GM18511 (cell line): ENCODE measurements around the gene TIMM17A.

ENCODE experiments used
- ATAC-seq: cut with Tn5 transposase; IDR thresholded peaks from one replicate; pipeline ENCODE4 v1.9.1; 2021; ENCODE audit warnings: mild to moderate bottlenecking, moderate library complexity; ENCODE audit not compliant: unreplicated experiment

Gene TIMM17A

DNA sequence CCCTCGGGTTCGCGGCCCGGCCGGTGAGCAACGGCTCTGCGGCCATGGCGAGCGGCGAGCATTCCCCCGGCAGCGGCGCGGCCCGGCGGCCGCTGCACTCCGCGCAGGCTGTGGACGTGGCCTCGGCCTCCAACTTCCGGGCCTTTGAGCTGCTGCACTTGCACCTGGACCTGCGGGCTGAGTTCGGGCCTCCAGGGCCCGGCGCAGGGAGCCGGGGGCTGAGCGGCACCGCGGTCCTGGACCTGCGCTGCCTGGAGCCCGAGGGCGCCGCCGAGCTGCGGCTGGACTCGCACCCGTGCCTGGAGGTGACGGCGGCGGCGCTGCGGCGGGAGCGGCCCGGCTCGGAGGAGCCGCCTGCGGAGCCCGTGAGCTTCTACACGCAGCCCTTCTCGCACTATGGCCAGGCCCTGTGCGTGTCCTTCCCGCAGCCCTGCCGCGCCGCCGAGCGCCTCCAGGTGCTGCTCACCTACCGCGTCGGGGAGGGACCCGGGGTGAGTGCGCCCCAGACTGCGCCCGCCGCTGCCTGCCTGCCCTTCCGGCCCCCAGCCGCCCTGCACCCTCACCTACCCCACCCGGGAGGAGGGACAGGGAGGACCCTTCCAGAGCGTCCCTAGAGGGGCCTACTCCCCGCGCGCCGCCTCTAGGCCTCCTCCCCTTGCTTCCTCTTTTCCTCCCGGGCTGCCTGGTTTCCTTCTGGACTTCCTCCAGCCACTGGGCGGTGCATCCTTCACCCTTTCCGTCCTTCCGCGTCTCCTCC is 27.5 kb downstream of the TIMM17A start, which contains the start of gene RNPEP:
RNPEP (plus strand) TSS at position 26 of the 757 bp plus-strand sequence; CDS start at position 45, 19 bp downstream.
- peak; percentile 80 for ATAC-seq

DNA sequence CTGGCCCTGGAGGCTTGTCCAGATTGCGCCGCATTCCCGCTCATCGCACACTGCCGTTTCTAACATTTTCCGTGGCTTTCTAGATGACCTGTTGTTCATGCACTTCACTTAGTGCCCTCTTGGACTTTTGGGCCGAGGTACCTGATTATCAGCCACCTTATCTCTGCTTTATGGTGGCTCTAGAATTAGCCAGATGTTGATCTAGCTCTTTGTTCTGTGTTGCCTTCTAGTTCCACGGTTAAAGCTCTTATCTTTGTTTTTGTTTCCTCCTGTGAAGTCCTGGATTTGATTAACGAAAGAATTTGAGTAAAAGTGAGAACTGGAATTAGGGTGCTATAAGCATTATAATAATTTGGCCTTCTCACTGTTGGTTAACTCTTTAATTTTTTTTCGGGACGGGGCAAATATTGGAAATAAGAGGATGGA is 28.1 kb downstream of the TIMM17A start:
- no peak for ATAC-seq

DNA sequence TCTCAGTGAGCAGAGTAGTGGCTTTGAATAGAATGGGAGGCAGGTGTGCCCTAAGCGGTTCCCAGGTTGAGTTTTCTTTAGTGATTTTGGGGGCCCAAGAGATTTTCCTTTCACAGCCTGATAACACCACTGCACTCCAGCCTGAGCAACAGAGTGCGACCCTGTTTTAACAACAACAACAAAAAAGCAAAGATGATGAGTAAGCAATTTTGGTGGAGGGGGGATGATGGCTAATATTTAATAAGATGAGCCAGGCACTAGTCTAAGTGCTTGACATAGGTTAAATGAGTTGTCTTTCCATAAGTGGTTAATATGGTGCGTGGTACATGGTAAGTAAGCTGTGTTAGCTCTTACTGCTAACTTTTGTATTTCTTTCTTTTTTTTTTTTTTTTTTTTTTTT is 29.1 kb downstream of the TIMM17A start:
- ATAC-seq = no peak

DNA sequence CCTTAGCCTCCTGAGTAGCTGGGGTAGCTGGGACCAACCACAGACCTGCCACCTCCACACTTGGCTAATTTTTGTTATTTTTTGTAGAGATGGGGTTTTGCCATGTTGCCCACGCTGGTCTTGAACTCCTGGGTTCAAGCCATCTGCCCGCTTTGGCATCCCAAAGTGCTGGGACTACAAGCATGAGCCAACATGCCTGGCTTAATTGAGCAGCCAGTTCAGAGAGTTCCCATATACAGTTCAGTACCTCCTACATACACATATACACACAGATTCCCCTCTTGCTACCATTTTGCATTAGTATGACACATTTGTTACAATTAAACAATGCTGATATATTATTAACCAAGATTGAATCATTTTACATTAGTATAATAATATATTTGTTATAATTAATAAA is 30.1 kb downstream of the TIMM17A start:
- ATAC-seq = no peak

DNA sequence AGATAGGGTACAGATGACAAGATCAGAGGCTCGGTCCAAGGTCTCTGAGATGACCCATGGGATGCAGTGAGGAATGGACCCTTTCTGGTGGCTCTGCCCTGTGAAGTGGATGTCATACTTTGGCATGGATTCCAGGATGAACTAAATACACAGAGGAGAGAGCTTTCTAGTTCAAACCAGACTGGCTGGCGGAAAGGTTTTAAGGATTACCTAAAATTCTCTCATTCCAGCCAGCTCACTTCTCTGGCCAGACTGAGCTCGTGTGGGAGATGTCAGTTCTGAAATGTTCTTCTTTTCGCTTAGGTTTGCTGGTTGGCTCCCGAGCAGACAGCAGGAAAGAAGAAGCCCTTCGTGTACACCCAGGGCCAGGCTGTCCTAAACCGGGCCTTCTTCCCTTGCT is 33.3 kb downstream of the TIMM17A start:
- ATAC-seq = no peak

DNA sequence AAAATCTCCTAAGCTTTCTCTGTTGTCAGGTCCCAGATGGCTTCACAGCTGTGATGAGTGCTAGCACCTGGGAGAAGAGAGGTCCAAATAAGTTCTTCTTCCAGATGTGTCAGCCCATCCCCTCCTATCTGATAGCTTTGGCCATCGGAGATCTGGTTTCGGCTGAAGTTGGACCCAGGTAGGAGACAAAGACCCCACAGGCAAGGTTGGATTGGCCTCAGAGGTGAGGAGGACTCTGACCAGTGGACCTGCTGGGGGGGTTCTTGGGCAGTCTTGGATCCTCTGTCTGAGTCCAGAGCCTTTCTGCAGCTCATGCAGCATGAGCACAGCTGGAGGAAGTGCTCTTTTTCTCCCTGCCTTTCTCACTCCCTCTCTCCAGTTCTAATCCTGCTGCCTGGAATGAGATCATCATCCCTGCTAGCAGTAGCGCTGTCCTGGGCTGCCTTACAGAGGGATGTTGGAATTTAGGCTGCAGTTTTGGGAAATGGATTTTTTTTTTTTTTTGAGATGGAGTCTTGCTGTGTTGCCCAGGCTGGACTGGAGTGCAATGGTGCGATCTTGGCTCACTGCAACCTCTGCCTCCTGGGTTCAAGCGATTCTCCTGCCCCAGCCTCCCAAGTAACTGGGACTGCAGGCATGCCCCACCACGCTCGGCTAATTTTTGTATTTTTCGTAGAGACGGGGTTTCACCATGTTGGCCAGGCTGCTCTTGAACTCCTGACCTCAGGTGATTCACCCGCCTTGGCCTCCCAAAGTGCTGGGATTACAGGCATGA is 34.2 kb downstream of the TIMM17A start:
- no peak for ATAC-seq

DNA sequence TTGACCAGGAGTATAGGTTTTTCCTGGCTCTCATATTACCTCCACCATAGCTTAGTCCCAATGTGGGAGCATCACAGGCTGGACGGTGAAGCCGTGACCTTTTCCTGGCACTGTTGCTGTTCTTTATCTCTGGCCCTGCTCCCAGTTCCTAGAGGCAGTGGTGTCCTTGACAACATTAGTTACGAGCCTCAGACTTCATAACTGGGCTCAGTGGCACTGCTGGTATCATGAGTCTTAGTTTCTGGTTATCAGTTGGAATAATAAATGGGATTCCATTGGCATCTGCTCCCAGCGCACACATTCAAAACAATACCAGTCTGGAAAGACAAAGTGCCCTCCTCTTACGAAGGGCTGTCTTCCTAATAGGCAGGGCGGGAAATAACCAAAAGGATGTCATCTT is 35.1 kb downstream of the TIMM17A start:
- ATAC-seq = no peak

DNA sequence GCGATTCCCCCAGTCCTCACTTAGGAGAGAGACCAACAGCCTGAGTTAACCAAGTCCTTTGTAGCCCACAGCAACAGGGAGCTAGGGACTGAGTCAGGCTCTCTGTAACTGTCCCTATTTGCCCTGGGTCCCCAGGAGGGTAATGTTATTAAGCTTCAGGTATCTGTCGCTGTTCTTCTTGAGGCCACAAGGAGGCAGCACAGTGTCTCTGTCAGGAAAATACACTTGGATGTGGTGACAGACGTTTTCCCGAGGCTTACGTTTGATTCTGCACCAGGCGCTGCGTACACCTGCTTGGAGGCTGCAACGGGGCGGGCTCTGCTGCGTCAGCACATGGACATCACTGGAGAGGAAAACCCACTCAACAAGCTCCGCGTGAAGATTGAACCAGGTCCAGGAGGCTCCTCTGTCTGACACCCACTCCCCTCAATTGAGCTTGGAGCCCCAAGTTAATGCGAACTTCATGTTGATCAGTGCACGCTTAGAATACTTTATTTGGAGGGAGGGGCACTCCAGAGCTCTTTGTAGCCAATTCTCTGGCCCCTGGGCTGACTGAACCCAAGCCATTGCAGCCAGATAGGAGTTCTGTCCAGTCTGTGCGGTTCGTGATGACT is 44.4 kb downstream of the TIMM17A start:
- no peak for ATAC-seq

DNA sequence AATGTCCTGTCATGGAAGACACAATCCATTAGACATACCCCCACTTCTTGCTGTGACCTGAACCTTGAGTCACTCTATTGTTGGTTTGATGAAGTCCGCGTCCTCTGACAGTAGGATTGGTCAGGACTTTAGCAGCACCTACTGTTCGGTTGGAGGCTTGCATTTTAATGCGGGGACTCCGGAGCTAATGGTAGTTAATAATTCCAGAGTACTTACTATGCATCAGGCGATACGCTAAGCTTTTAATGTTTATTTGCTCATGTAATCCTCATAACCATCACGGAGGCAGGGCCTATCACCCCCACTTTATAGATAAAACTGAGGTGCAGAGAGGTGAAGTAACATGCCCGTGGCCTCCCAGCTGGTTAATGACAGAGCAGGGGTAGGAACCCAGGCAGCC is 47.2 kb downstream of the TIMM17A start:
- ATAC-seq = no peak

DNA sequence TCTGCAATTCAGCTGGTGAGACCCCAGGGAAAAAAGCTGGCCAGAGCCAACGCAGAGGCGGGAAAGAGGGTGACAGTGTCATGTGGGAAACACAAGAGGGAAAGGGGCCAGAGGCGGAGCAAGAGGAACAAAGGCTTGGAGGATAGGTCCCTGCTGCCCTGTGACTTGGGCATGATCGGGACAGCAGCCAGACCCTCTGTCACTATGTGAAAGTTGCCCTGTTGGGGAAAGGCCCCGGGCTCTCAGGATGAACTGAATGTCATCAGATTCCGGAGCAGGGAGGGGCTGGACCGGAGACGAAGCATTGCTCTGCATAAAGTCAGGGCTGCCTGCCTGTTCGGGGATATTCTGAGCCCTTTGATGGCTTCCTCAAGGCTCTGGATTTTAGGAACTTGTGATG is 49.4 kb downstream of the TIMM17A start:
- no peak for ATAC-seq

DNA sequence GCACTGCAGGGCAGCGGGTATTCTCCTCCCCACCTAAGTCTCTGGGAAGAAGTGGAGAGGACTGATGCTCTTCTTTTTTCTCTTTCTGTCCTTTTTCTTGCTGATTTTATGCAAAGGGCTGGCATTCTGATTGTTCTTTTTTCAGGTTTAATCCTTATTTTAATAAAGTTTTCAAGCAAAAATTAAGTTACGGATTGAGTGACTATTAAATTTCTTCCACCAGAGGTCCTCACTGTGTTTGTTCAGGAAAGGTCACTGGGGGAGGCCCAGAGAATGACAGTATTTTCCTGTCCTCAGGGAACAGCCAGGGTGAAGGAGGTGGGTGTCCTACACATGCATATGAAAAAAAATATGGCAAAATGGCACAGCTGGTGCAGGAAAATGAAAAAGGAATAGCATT is 50.7 kb downstream of the TIMM17A start:
- ATAC-seq = no peak

DNA sequence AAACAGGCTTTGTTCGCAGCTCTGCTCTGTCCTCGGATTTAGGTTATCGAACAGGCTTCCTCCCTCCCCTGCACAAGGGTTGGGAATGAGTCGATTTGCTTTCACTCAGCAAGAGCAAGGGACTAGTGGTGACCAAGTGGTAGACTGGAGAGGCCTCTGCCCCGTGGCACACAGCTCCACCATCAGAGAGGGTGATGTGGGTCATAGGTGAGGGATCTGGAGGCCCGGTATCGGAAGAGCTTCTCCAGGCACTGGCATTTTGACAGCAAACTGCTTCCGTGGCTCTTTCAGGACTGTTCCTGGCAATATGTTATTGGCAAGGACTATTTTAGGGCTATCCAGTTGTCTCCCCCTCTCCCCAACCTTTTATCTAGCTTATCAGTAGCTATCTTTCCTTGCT is 52.0 kb downstream of the TIMM17A start:
- no peak for ATAC-seq

DNA sequence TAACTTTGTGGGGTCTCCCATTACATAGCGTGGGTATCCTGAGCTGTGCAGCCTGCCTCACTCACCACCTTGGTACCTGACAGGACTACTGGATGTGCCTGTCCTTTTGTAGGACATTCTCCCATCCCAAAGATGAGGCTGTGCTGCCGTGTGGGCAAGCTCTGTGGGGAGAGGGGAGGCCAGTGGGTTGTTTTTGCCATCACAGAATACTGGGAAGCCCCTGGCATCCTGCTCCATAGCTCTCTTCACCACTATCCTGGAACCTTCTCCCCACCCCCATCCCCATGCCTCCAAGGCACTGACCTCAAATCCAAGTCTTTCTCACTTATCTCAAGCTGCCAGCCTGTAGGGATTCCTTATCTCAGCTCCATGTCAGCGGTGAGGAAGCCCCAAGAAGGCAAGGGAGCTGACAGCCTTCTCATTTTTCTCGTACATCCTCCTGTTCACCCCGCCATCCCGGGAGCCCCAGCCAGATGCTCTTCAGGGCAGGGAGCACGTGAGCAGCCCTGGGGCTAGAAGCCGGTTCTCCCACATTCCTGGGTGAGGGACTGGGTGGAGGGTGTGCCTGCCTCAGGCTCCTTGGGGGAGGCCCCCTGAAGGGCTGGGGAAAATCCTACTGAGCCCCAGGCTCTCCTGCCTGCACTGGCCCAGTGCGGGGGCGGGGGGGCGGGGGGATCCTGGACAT is 52.6 kb downstream of the TIMM17A start:
- ATAC-seq = no peak

DNA sequence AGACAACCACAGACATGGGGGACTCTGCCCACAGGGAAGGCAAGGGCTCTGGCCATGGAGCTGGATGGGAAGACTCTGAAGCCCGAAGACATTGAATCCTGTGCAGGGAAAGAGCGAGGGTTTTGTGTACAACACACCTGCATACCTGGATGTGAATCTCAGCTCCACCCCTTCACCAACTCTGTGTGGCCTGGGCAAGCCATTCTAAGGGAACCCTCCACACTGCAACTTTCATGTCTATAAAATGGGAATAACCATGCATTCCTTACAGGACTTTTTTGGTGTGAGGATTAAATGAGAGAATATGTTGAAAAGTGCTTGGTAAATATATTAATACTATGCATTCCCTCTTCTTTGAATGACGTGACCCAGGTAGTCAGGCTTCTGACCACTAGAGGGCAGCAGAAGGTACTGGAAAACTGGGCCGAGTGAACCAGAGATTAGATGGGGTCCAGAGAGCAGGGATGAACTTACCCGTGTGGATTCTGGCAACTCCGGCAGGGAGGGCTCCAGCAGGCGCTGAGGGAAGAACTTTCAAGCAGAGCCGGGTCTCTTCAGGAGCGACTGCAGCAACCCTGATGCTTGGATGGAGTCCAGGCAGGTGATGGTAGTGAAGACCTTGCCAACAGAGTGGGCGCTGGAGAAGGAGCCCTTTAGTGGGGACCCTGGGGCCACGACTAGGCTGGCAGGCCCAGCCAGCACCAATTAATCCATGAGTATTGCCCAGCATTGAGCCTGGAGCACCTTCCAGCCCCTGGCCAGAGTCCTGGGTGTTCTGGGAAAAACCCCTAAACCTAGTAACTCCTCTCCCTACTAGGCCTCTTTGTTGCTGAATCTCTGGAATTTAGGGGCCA is 54.2 kb downstream of the TIMM17A start:
- peak; percentile 47 for ATAC-seq

DNA sequence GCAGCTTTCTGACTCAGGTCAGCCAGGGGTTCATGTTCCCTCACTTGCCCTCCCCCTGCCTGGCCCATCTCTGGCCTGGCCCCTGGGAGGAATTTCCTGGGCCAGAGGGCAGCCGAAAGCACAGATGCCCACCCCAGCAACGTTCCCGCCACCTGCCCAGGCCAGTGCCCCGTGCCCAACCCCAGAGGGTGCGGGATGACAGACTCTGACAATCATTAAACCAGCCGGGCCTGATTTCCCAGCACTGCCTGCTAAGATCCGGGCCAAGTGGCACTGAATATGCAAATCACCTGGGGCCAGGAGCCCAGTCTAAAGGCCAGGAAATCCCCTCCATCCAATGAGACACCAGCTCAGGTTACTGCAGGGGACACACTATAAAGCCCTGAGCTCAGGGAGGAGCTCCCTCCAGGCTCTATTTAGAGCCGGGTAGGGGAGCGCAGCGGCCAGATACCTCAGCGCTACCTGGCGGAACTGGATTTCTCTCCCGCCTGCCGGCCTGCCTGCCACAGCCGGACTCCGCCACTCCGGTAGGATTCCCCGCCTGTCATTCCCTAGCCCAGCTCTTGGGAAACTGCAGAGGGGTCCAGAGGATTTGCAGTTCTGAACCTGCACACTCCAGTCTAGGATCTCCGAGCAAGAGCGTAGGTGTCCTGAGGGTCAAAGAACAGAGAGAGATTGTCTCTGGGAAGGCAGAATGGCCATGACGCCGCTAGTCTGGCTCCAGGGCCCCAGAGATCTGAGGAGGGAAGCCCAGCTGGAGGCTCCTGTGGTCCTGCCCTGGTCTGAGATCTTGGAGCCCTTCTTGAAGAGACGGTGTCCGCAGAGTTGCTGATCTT is 55.1 kb downstream of the TIMM17A start, which contains the start of gene ELF3:
ELF3 (plus strand) TSS at position 408 of the 836 bp plus-strand sequence. CDS start 550 bp downstream, outside the sequence.
- ATAC-seq = peak; percentile 90

DNA sequence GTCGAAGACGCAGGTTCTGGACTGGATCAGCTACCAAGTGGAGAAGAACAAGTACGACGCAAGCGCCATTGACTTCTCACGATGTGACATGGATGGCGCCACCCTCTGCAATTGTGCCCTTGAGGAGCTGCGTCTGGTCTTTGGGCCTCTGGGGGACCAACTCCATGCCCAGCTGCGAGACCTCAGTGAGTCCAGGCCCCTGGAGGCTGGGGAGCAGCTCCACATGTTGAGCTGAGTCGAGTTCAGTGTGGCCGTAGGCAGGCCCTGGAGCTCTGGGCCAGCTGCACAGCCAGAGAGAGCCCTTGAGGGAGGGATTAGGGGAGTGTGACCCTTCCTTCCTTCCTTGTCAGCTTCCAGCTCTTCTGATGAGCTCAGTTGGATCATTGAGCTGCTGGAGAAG is 56.7 kb downstream of the TIMM17A start:
- ATAC-seq = no peak

DNA sequence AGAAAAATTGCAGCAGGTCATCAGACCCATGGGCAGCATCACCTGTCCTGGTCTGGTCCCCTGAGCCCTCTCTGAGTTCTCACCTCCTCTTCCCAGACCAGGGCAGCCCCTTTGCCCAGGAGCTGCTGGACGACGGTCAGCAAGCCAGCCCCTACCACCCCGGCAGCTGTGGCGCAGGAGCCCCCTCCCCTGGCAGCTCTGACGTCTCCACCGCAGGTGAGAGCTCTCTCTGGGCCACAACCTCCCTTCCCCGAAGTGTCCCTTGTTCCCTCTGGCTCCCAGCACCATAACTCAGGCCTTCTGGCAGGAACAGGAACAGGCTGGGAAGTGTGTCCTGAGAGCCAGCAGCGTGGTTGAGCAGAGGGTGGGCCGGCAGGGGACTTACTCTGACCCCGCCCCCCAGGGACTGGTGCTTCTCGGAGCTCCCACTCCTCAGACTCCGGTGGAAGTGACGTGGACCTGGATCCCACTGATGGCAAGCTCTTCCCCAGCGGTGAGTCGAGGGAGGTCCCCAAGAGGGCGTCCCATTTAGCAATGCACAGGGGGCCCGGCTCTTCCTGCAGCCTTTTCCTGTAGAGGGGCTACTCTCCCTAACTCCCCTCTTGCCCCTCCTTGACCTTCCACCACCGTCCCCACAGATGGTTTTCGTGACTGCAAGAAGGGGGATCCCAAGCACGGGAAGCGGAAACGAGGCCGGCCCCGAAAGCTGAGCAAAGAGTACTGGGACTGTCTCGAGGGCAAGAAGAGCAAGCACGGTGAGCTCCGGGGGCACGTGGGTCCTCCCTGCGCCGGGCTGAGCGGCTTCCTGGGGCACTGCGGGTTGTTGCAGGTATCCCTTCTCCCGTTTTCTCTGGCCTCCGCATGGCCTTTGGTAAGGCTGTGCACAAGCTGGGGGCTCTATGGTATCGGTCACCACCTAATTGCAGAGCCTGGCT is 57.5 kb downstream of the TIMM17A start:
- no peak for ATAC-seq

DNA sequence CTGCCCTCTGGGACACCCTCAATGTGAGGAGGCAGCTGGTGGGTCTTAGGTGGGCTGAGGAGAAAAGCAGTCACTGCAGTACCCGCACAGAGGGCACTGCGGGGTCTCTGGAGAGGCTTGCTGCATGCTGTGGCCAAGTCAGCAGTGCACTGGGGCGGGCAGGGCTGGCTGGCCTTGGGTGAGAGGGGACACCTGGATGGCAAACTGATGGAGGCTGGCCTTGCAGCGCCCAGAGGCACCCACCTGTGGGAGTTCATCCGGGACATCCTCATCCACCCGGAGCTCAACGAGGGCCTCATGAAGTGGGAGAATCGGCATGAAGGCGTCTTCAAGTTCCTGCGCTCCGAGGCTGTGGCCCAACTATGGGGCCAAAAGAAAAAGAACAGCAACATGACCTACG is 58.3 kb downstream of the TIMM17A start:
- ATAC-seq = no peak
